ENCODE results near the gene NEXMIF.
"Not testable (repeated sequence)": the region's sequence is repeated elsewhere in the genome, so short reads cannot be mapped to it uniquely, and the experiment has no call there.

Gene NEXMIF

DNA sequence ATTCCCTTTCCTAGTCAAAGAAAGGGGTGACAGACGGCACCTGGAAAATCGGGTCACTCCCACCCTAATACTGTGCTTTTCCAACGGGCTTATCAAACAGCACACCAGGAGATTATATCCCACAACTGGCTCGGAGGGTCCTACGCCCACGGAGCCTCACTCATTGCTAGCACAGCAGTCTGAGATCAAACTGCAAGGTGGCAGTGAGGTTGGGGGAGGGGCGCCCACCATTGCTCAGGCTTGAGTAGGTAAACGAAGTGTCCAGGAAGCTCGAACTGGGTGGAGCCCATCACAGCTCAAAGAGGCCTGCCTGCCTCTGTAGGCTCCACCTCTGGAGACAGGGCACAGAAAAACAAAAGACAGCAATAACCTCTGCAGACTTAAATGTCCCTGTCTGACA lies 42.9 kb downstream of the NEXMIF start:
- H3K4me3 Mint-ChIP-seq; H3K9me3 Mint-ChIP-seq; H3K36me3 Mint-ChIP-seq (ENCODE audit: low read depth); H3K4me1 Mint-ChIP-seq (ENCODE audit: low read depth); DNase-seq (ENCODE audit: low spot score); H3K27ac Mint-ChIP-seq; H3K27me3 Mint-ChIP-seq (ENCODE audit: low read depth): not testable (repeated sequence)

DNA sequence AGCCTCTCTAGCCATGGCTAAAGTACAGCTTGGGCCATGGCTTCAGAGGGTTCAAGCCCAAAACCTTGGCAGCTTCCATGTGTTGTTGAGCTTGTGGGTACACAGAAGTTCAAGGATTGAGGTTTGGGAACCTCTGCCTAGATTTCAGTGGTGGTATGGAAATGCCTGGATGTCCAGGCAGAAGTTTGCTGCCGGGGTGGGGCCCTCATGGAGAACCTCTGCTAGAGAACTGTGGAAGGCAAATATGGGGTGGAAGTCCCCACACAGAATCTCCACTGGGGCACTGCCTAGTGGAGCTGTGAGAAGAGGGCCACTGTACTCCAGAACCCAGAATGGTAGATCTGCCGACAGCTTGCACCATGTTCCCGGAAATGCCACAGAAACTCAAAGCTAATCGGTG lies 59.5 kb downstream of the NEXMIF start:
- H3K4me3 Mint-ChIP-seq: no peak overlapping the region
- no peak overlapping the region for H3K27ac Mint-ChIP-seq
- H3K27me3 Mint-ChIP-seq (ENCODE audit: low read depth): no peaks in the 10 kb centered on the region
- no peaks in the 10 kb centered on the region for H3K4me1 Mint-ChIP-seq (ENCODE audit: low read depth)
- no peaks in the 10 kb centered on the region for H3K36me3 Mint-ChIP-seq (ENCODE audit: low read depth)
- DNase-seq (ENCODE audit: low spot score): no peak
- H3K9me3 Mint-ChIP-seq: peaks cover 22% of the 10 kb centered on the region

DNA sequence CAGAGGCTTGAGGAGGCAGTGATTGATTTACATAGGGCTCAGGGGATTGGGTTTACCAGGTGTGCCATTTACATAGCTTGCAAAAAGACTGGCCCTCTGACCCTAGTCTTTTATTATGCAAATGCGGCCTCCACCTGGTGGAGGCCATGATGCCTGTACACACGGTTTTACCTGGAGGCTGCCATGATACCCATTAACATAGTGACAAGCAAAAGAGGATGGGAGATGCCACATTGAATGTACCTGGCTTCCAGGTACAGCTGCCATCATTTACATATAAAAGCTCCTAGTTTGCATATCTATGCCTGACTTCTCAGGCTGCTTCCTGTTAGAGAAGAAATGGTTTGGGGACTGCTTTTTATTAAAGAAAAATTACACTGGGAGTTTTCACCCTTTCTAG lies 72.0 kb downstream of the NEXMIF start:
- Mint-ChIP-seq H3K36me3 (ENCODE audit: low read depth) (no peaks in the 10 kb centered on the region), H3K27me3 (ENCODE audit: low read depth) (no peaks in the 10 kb centered on the region), H3K9me3 (peaks cover 40% of the 10 kb centered on the region), H3K27ac (no peak overlapping the region), H3K4me1 (ENCODE audit: low read depth) (no peaks in the 10 kb centered on the region), H3K4me3 (no peak overlapping the region)
- DNase-seq (ENCODE audit: low spot score): no peak

DNA sequence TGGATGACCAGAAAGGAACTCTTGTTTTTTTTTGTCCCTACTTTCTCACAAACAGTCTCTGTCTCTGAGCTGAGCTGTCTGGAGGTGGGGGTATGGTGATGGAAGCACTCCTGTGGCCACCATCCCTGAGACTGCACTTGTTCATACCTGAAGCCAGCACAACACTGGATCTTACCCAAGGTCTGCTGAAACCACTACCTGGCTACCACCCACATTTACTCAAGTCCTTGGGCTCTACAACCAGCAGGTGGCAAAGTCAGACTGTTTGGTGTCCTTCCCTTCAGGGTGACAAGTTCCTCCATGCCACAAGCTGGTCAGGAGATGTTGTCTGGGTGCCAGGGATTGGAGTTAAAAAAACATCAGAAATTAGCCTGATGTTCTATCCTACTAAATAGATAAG lies 89.7 kb downstream of the NEXMIF start:
- DNase-seq (ENCODE audit: low spot score): no peak
- no peaks in the 10 kb centered on the region for H3K4me1 Mint-ChIP-seq (ENCODE audit: low read depth)
- no peaks in the 10 kb centered on the region for H3K9me3 Mint-ChIP-seq
- H3K4me3 Mint-ChIP-seq: no peak overlapping the region
- no peaks in the 10 kb centered on the region for H3K36me3 Mint-ChIP-seq (ENCODE audit: low read depth)
- H3K27ac Mint-ChIP-seq: no peak overlapping the region
- no peaks in the 10 kb centered on the region for H3K27me3 Mint-ChIP-seq (ENCODE audit: low read depth)

DNA sequence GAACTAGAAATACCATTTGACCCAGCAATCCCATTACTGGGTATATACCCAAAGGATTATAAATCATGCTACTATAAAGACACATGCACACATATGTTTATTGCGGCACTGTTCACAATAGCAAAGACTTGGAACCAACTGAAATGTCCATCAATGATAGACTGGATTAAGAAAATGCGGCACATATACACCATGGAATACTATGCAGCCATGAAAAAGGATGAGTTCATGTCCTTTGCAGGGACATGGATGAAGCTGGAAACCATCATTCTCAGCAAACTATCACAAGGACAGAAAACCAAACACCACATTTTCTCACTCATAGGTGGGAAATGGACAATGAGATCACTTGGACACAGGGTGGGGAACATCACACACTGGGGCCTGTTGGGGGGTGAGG lies 105.5 kb downstream of the NEXMIF start:
- H3K27me3 Mint-ChIP-seq (ENCODE audit: low read depth); H3K4me3 Mint-ChIP-seq; H3K4me1 Mint-ChIP-seq (ENCODE audit: low read depth); DNase-seq (ENCODE audit: low spot score); H3K9me3 Mint-ChIP-seq; H3K36me3 Mint-ChIP-seq (ENCODE audit: low read depth); H3K27ac Mint-ChIP-seq: not testable (repeated sequence)

DNA sequence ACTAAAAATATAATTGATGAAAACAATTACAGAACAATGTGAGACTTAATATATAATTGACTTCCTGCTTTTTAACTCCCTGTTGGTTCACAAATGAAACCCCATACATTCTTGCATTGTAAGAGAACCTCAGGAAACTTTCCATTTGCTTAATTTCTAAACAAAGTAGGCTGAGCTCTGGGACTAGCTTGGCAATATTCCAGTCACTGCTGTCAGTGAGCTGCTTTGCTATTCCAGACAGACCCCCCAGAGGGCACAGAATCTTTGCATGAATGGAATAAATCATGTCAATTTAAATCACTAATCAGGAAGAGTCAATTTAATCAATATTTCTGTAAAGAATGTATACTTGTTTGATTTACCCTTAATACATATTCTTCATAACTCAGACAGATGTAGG lies 110.6 kb downstream of the NEXMIF start:
- no peak for DNase-seq (ENCODE audit: low spot score)
- H3K27me3 Mint-ChIP-seq (ENCODE audit: low read depth): no peaks in the 10 kb centered on the region
- no peak overlapping the region for H3K4me3 Mint-ChIP-seq
- no peaks in the 10 kb centered on the region for H3K4me1 Mint-ChIP-seq (ENCODE audit: low read depth)
- no peak overlapping the region for H3K27ac Mint-ChIP-seq
- no peaks in the 10 kb centered on the region for H3K9me3 Mint-ChIP-seq
- no peaks in the 10 kb centered on the region for H3K36me3 Mint-ChIP-seq (ENCODE audit: low read depth)

DNA sequence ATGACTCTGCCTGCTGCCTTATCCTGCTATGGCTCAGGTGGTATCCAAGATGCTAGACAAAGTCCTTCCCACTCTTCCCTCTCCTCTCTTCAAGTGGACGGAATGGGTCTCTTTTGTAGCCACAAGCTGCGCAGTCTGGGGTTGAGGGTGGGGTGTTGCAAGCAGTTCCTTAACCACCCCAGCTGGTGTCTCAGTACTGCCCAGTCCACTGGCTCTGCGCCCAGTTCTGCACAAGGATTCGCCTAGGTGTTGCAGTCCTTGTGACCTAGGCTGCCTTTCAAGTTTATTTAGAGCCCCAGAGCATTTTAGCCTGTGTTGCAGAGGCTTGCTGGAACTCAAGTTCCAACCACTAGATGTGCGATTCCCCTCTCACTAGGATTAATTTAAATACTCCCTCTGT lies 120.7 kb downstream of the NEXMIF start:
- no peaks in the 10 kb centered on the region for H3K36me3 Mint-ChIP-seq (ENCODE audit: low read depth)
- H3K9me3 Mint-ChIP-seq: no peaks in the 10 kb centered on the region
- no peak overlapping the region for H3K4me3 Mint-ChIP-seq
- no peak for DNase-seq (ENCODE audit: low spot score)
- no peaks in the 10 kb centered on the region for H3K4me1 Mint-ChIP-seq (ENCODE audit: low read depth)
- H3K27ac Mint-ChIP-seq: no peak overlapping the region
- H3K27me3 Mint-ChIP-seq (ENCODE audit: low read depth): no peaks in the 10 kb centered on the region

DNA sequence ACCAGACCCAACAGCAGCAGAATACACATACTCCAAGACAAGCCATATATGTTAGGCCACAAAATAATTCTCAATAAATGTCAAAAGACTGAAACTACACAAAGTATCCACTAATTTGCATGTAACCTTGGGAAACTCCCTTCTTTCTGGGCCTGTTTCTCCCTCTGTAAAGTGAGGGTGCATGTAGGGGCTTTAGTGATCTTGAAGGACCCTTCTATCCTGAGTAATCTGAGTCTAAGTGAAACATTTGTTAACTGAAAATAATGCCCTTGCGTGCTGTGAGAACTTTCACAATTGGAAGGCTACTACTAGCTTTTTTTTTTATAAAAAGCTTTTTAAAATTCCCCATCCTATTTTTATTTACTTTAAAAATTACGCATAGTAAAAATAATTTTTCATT lies 125.2 kb downstream of the NEXMIF start:
- no peaks in the 10 kb centered on the region for H3K4me1 Mint-ChIP-seq (ENCODE audit: low read depth)
- no peaks in the 10 kb centered on the region for H3K36me3 Mint-ChIP-seq (ENCODE audit: low read depth)
- no peak for DNase-seq (ENCODE audit: low spot score)
- no peaks in the 10 kb centered on the region for H3K27me3 Mint-ChIP-seq (ENCODE audit: low read depth)
- H3K27ac Mint-ChIP-seq: no peak overlapping the region
- H3K9me3 Mint-ChIP-seq: no peaks in the 10 kb centered on the region
- no peak overlapping the region for H3K4me3 Mint-ChIP-seq

DNA sequence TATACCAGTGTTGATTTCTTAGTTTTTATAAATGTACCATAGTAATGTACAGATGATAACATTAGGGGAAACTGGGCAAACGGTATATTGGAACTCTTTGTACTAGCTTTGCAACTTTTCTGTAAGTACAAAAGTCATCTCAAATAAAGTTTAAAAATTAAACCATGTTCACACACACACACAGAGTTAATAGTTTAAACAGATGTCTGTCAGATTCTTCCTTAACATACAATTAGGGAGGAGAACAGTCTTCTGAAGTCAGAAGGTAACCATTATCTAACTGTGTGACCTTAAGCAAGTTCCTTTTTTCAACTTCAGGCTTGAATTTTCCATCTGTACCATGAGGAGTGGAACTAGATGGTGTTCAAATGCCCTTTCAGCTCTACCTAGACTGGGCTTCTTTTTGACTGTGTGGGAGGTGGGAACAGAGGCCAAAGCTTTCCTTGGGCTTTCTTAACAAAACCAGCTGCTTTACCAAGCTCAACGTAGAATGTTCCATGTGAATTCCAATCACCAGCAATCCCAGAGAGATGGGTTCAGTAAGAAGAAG lies 127.8 kb downstream of the NEXMIF start:
- Mint-ChIP-seq H3K27me3 (ENCODE audit: low read depth) (no peaks in the 10 kb centered on the region), H3K27ac (no peak overlapping the region), H3K9me3 (no peaks in the 10 kb centered on the region), H3K36me3 (ENCODE audit: low read depth) (no peaks in the 10 kb centered on the region), H3K4me1 (ENCODE audit: low read depth) (no peaks in the 10 kb centered on the region), H3K4me3 (no peak overlapping the region)
- no peak for DNase-seq (ENCODE audit: low spot score)

DNA sequence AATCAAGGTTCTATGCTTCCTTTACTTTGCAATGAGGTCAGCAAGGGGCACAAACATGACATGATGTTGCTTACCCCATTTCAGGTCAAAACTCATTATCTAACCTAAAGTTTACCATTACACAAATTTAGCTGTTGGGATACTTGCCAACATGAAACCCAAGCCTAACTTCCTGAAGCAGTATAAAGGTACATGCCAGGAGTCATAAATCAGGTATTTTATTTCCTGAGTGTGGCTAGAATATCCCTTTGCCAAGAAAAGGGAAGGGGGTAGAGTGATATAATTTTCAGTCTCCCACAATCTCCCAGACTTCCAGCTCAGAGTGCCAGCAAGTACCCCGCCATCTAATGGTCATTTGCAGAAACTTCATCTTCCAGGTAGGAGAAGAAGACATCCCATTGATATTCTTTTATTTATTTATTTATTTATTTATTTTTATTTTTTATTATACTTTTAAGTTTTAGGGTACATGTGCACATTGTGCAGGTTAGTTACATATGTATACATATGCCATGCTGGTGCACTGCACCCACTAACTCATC lies 136.6 kb downstream of the NEXMIF start:
- no peak for DNase-seq (ENCODE audit: low spot score)
- Mint-ChIP-seq H3K27me3 (ENCODE audit: low read depth) (no peaks in the 10 kb centered on the region), H3K9me3 (no peaks in the 10 kb centered on the region), H3K4me1 (ENCODE audit: low read depth) (no peaks in the 10 kb centered on the region), H3K36me3 (ENCODE audit: low read depth) (no peaks in the 10 kb centered on the region), H3K27ac (no peak overlapping the region), H3K4me3 (no peak overlapping the region)

DNA sequence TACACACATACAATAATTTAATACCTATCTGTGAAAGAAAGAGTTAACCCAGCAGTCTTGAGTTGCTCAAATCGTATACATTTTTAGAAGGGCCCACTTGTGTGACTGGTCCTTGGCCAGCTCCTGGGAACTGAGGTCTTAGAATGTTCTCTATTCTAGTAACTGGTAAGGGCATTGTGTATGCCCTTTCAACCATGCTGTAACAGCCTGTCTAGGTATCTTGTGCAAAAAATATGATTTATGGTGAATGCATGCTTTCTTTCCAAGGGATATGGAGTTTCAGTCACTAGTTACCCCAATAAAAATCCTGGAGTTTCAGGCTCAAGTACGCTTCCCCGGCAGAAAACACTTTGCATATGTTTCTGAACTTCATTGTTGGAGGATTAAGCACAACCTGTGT lies 140.6 kb downstream of the NEXMIF start:
- DNase-seq (ENCODE audit: low spot score): no peak
- Mint-ChIP-seq H3K27me3 (ENCODE audit: low read depth) (no peaks in the 10 kb centered on the region), H3K4me1 (ENCODE audit: low read depth) (no peaks in the 10 kb centered on the region), H3K4me3 (no peak overlapping the region), H3K9me3 (no peaks in the 10 kb centered on the region), H3K27ac (no peak overlapping the region), H3K36me3 (ENCODE audit: low read depth) (no peaks in the 10 kb centered on the region)

DNA sequence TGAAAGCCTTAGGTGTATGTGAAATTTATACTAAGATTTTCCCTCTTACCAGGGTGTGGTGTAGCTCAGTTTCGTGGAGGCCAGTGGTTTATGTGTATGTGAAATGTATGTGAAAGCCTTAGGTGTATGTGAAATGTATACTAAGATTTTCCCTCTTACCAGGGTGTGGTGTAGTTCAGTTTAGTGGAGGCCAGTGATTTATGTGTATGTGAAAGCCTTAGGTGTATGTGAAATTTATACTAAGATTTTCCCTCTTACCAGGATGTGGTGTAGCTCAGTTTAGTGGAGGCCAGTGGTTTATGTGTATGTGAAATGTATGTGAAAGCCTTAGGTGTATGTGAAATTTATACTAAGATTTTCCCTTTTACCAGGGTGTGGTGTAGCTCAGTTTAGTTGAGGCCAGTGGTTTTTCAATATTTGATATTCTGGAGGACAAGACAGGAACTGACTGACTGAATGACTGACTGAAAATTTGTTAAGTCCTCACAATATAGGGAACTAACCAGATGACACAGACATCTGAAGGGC lies 143.7 kb downstream of the NEXMIF start:
- no peaks in the 10 kb centered on the region for H3K4me1 Mint-ChIP-seq (ENCODE audit: low read depth)

DNA sequence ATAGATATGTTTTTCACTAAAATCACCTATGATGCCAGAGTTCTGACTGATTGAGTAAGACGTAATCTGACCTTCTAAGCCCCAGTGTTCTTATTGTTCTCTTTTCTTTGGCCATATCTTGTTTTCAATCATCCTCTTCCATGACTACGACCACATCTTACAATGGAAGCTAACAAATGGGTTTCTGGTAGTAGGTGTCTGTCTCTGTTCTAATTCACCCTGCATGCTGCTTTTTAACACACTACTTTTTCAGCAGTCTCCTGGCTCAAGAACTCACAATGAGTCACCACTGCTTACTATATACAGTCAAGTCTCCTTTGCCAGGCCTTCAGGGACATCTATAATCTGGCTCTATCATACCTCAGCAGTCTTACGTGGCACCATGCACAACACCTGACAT lies 146.1 kb downstream of the NEXMIF start:
- no peaks in the 10 kb centered on the region for H3K27me3 Mint-ChIP-seq (ENCODE audit: low read depth)
- H3K4me3 Mint-ChIP-seq: no peak overlapping the region
- no peaks in the 10 kb centered on the region for H3K9me3 Mint-ChIP-seq
- H3K4me1 Mint-ChIP-seq (ENCODE audit: low read depth): no peaks in the 10 kb centered on the region
- H3K36me3 Mint-ChIP-seq (ENCODE audit: low read depth): no peaks in the 10 kb centered on the region
- DNase-seq (ENCODE audit: low spot score): no peak
- H3K27ac Mint-ChIP-seq: no peak overlapping the region

More for the DNA sequence above, 143.7 kb downstream of the NEXMIF start:
- Mint-ChIP-seq H3K4me3 (no peak overlapping the region), H3K36me3 (ENCODE audit: low read depth) (no peaks in the 10 kb centered on the region), H3K9me3 (no peaks in the 10 kb centered on the region), H3K27ac (no peak overlapping the region), H3K27me3 (ENCODE audit: low read depth) (no peaks in the 10 kb centered on the region)
- no peak for DNase-seq (ENCODE audit: low spot score)

DNA sequence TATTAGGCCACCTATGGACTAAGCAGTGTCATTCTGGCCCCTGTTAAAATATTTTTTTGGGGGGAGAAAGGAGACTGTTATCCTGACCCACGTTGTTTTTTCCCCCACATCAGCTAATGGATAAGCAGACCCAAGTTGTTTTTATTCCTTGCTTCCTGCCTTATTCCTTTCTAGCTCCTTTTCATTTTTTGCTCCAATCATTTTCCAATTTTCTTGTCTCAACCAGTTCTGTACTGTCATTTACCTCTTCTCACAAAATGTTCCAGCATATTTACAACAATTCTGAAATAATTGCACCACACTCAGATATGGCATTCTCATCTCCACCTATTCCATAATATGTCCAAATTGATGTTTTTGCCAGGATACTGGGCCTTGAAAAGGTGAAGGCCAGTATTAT lies 150.3 kb downstream of the NEXMIF start:
- Mint-ChIP-seq H3K9me3 (no peaks in the 10 kb centered on the region), H3K36me3 (ENCODE audit: low read depth) (no peaks in the 10 kb centered on the region), H3K4me1 (ENCODE audit: low read depth) (no peaks in the 10 kb centered on the region), H3K4me3 (no peak overlapping the region), H3K27me3 (ENCODE audit: low read depth) (no peaks in the 10 kb centered on the region), H3K27ac (no peak overlapping the region)
- no peak for DNase-seq (ENCODE audit: low spot score)

DNA sequence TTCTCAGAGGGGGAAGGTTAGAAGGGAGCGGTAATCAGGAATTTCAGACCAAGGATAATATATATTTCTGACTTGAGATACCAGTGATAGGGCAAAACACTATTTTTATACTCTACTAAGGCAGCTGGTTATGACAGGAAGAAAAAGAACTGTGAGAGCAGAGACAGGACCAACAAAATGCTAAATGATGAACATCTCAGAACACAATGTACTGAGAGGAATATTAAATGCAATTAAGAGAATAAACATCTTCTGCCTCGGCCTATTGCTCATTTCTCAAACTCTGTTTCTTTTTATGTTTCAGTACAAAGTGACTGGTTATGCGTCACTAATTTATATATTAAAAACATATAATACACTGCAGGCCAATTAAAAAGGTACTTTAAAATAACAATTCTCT lies 188.8 kb downstream of the NEXMIF start:
- H3K36me3 Mint-ChIP-seq (ENCODE audit: low read depth): no peaks in the 10 kb centered on the region
- no peaks in the 10 kb centered on the region for H3K4me1 Mint-ChIP-seq (ENCODE audit: low read depth)
- H3K9me3 Mint-ChIP-seq: no peaks in the 10 kb centered on the region
- DNase-seq (ENCODE audit: low spot score): no peak
- H3K27me3 Mint-ChIP-seq (ENCODE audit: low read depth): no peaks in the 10 kb centered on the region
- no peak overlapping the region for H3K27ac Mint-ChIP-seq
- no peak overlapping the region for H3K4me3 Mint-ChIP-seq
